ENCODE measurements around the gene ZC3H11A.

The ZC3H11A gene

DNA sequence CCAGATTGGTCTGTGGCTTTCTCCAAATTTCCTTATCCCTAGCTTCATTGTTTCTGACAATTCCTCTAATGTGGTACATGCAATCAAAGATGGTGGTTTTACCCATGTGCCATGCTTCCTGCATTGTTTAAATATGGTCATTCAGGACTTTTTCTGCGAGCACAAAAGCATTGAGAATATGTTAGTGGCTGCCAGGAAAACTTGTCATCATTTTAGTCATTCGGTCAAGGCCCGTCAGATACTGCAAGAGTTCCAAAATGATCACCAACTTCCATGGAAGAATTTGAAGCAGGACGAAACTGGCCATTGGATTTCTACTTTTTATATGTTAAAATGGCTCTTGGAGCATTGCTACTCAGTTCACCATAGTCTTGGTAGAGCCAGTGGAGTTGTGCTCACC is 3.7 kb downstream of the ZC3H11A start:
- peaks cover 17 to 21% of the 10 kb centered on the region in 2 donors for H3K4me1 ChIP-seq (ENCODE audit: control insufficient read depth in 2 of 2, insufficient read depth in 2 of 2, low read length in 2 of 2)
- H3K27ac ChIP-seq (ENCODE audit: low read depth in 2 of 2, low read length in 2 of 2): no peak overlapping the region
- H3K4me3 ChIP-seq (ENCODE audit: low read length in 2 of 2): no peak overlapping the region
- no peaks in the 10 kb centered on the region for H3K27me3 ChIP-seq (ENCODE audit: control insufficient read depth in 2 of 2, insufficient read depth in 2 of 2, low read length in 2 of 2)
- H3K36me3 ChIP-seq (ENCODE audit: control insufficient read depth in 2 of 2, insufficient read depth in 2 of 2, low read length in 2 of 2): peaks cover 7 to 24% of the 10 kb centered on the region in 2 donors
- no peaks in the 10 kb centered on the region for H3K9me3 ChIP-seq (ENCODE audit: control insufficient read depth in 2 of 2, low read length in 2 of 2)
- no peak overlapping the region for H3K9ac ChIP-seq (ENCODE audit: low read depth in 1 of 2, low read length in 2 of 2)

DNA sequence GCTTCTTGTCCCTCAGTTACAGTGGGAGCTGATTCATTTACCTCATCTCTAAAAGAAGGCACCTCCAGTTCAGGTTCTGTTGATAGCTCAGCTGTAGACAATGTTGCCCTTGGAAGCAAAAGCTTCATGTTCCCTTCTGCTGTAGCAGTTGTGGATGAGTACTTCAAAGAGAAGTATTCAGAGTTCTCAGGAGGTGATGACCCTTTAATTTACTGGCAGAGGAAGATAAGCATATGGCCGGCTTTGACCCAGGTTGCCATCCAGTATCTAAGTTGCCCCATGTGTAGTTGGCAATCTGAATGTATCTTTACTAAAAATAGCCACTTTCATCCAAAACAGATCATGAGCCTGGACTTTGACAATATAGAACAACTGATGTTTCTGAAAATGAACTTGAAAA is 4.5 kb downstream of the ZC3H11A start:
- H3K27ac ChIP-seq (ENCODE audit: low read depth in 2 of 2, low read length in 2 of 2): no peak overlapping the region

DNA sequence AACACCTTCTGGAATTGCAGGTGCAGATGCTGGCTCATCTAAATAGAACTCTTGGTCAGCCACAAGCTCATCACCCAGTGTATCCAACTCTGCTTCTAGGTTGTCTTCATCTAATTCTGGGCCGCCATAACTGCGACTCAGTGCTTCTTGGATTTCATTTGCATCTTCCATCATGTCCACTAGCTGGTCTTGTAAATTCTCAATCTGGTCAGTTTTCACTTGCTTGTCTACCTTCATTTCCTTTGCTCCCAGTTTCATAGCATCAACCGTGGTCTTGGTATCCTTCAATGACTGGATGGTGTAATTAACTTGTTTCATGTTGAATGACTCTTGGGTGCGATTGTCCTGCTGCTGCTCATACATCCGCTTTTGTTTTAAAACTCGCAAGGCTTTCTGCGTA is 10.3 kb downstream of the ZC3H11A start:
- H3K27ac ChIP-seq (ENCODE audit: low read depth in 2 of 2, low read length in 2 of 2): no peak overlapping the region
- H3K9me3 ChIP-seq (ENCODE audit: control insufficient read depth in 2 of 2, low read length in 2 of 2): no peaks in the 10 kb centered on the region
- H3K4me1 ChIP-seq (ENCODE audit: control insufficient read depth in 2 of 2, insufficient read depth in 2 of 2, low read length in 2 of 2): no peaks in the 10 kb centered on the region
- H3K4me3 ChIP-seq (ENCODE audit: low read length in 2 of 2): no peak overlapping the region
- H3K9ac ChIP-seq (ENCODE audit: low read depth in 1 of 2, low read length in 2 of 2): no peak overlapping the region
- H3K36me3 ChIP-seq (ENCODE audit: control insufficient read depth in 2 of 2, insufficient read depth in 2 of 2, low read length in 2 of 2): peaks cover 12 to 25% of the 10 kb centered on the region in 2 donors
- H3K27me3 ChIP-seq (ENCODE audit: control insufficient read depth in 2 of 2, insufficient read depth in 2 of 2, low read length in 2 of 2): no peaks in the 10 kb centered on the region

More for the DNA sequence above, 4.5 kb downstream of the ZC3H11A start:
- peaks cover 15 to 19% of the 10 kb centered on the region in 2 donors for H3K4me1 ChIP-seq (ENCODE audit: control insufficient read depth in 2 of 2, insufficient read depth in 2 of 2, low read length in 2 of 2)
- H3K27me3 ChIP-seq (ENCODE audit: control insufficient read depth in 2 of 2, insufficient read depth in 2 of 2, low read length in 2 of 2): no peaks in the 10 kb centered on the region
- H3K36me3 ChIP-seq (ENCODE audit: control insufficient read depth in 2 of 2, insufficient read depth in 2 of 2, low read length in 2 of 2): peaks cover 7 to 24% of the 10 kb centered on the region in 2 donors
- H3K9me3 ChIP-seq (ENCODE audit: control insufficient read depth in 2 of 2, low read length in 2 of 2): no peaks in the 10 kb centered on the region
- no peak overlapping the region for H3K4me3 ChIP-seq (ENCODE audit: low read length in 2 of 2)
- H3K9ac ChIP-seq (ENCODE audit: low read depth in 1 of 2, low read length in 2 of 2): no peak overlapping the region

DNA sequence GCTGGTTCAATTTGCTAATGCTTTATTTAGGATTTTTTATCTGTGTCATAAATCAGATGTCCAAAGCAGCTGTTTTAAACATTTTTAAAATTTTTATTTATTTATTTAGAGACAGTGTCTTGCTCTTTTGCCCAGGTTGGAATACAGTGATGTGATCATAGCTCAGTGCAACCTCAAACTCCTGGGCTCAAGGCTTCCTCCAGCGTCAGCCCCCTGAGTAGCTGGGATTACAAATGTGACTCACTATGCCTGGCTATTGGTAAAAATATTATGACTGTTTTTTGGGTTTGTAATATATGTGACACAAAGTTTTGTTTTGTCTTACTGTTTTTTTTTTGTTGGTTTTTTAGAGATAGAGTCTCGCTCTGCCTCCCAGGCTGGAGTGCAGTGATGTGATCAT is 11.8 kb downstream of the ZC3H11A start:
- no peaks in the 10 kb centered on the region for H3K27me3 ChIP-seq (ENCODE audit: control insufficient read depth in 2 of 2, insufficient read depth in 2 of 2, low read length in 2 of 2)

DNA sequence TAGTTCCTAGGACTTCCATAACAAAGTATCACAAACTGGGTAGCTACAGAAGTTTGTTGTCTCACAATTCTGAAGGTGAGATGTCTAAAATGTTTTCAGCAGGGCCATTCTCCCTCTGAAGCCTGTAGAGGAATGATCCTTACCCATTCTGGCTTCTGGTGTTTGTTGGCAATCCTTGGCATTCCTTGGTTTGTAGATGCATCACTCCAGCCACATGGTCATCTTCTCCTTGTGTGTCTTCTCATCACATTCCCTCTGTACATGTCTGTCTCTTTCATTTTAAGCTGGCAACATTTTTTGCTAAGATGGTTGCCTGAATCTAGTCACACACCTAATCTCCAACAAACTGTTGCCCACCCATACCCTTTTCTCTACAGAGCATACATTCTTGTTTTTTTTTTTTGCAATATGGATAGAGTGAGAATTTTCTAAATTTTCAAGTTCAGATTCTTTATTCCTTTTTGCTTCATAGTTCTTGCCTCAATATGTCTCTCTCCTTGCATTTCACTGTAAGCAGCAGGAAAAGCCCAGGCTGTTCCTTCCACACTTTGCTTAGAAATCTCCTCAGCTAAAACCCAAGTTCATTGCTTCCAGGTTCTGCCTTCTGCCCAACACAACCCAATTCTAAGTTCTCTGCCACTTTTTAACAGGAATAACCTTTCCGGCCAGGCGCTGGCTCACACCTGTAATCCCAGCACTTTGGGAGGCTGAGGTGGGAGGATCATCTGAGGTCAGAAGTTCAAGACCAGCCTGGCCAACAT is 18.3 kb downstream of the ZC3H11A start:
- Histone ChIP-seq H3K4me1 (ENCODE audit: control insufficient read depth in 2 of 2, insufficient read depth in 2 of 2, low read length in 2 of 2) (no peaks in the 10 kb centered on the region), H3K9ac (ENCODE audit: low read depth in 1 of 2, low read length in 2 of 2) (no peak overlapping the region), H3K27ac (ENCODE audit: low read depth in 2 of 2, low read length in 2 of 2) (no peak overlapping the region), H3K4me3 (ENCODE audit: low read length in 2 of 2) (no peak overlapping the region), H3K9me3 (ENCODE audit: control insufficient read depth in 2 of 2, low read length in 2 of 2) (no peaks in the 10 kb centered on the region), H3K36me3 (ENCODE audit: control insufficient read depth in 2 of 2, insufficient read depth in 2 of 2, low read length in 2 of 2) (peaks cover 23 to 34% of the 10 kb centered on the region in 2 donors), H3K27me3 (ENCODE audit: control insufficient read depth in 2 of 2, insufficient read depth in 2 of 2, low read length in 2 of 2) (no peaks in the 10 kb centered on the region)

More for the DNA sequence above, 11.8 kb downstream of the ZC3H11A start:
- Histone ChIP-seq H3K4me1 (ENCODE audit: control insufficient read depth in 2 of 2, insufficient read depth in 2 of 2, low read length in 2 of 2) (no peaks in the 10 kb centered on the region), H3K4me3 (ENCODE audit: low read length in 2 of 2) (no peak overlapping the region), H3K27ac (ENCODE audit: low read depth in 2 of 2, low read length in 2 of 2) (no peak overlapping the region), H3K9me3 (ENCODE audit: control insufficient read depth in 2 of 2, low read length in 2 of 2) (no peaks in the 10 kb centered on the region), H3K9ac (ENCODE audit: low read depth in 1 of 2, low read length in 2 of 2) (no peak overlapping the region), H3K36me3 (ENCODE audit: control insufficient read depth in 2 of 2, insufficient read depth in 2 of 2, low read length in 2 of 2) (peaks cover 14 to 26% of the 10 kb centered on the region in 2 donors)

DNA sequence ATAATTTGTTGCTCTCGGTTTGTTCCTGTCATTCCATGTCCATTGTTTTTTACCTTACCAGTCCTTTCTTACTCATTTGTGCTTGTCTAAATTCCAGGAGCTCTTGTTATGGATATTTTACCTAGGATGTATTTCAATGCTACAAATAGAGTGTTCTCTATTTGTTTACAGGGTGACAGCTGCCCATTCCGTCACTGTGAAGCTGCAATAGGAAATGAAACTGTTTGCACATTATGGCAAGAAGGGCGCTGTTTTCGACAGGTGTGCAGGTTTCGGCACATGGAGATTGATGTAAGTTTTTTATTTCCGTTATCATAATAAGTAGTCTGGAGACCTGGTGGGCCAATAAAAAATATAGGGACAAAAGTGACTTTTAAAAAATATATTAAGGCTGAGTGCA is 23.0 kb downstream of the ZC3H11A start:
- Histone ChIP-seq H3K36me3 (ENCODE audit: control insufficient read depth in 2 of 2, insufficient read depth in 2 of 2, low read length in 2 of 2) (peaks cover 50 to 68% of the 10 kb centered on the region in 2 donors), H3K9me3 (ENCODE audit: control insufficient read depth in 2 of 2, low read length in 2 of 2) (no peaks in the 10 kb centered on the region), H3K4me3 (ENCODE audit: low read length in 2 of 2) (no peak overlapping the region), H3K27me3 (ENCODE audit: control insufficient read depth in 2 of 2, insufficient read depth in 2 of 2, low read length in 2 of 2) (no peaks in the 10 kb centered on the region), H3K4me1 (ENCODE audit: control insufficient read depth in 2 of 2, insufficient read depth in 2 of 2, low read length in 2 of 2) (no peaks in the 10 kb centered on the region), H3K9ac (ENCODE audit: low read depth in 1 of 2, low read length in 2 of 2) (no peak overlapping the region), H3K27ac (ENCODE audit: low read depth in 2 of 2, low read length in 2 of 2) (no peak overlapping the region)

DNA sequence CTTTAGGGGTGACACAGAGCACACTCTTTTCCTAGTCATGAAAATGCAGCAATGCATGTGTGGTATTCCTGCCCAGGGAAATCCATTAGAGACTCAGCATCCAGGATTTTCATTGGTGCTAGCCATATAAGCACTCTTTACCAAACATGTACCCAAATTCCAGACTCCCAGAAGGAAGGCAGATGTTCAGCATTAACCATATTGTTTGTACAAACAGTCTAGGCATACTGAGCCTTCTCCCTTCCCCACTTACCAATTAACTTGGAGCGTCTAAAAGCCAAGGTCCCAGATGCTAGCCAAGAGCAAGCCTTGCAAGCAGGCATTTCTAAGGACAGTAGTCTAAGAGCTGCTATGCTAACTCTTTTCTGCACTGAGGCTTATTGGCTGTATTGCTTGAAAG is 27.9 kb downstream of the ZC3H11A start:
- H3K4me1 ChIP-seq (ENCODE audit: control insufficient read depth in 2 of 2, insufficient read depth in 2 of 2, low read length in 2 of 2): no peaks in the 10 kb centered on the region
- no peak overlapping the region for H3K9ac ChIP-seq (ENCODE audit: low read depth in 1 of 2, low read length in 2 of 2)
- no peak overlapping the region for H3K27ac ChIP-seq (ENCODE audit: low read depth in 2 of 2, low read length in 2 of 2)
- no peaks in the 10 kb centered on the region for H3K27me3 ChIP-seq (ENCODE audit: control insufficient read depth in 2 of 2, insufficient read depth in 2 of 2, low read length in 2 of 2)
- H3K9me3 ChIP-seq (ENCODE audit: control insufficient read depth in 2 of 2, low read length in 2 of 2): no peaks in the 10 kb centered on the region
- H3K4me3 ChIP-seq (ENCODE audit: low read length in 2 of 2): no peak overlapping the region
- peaks cover 54 to 63% of the 10 kb centered on the region in 2 donors for H3K36me3 ChIP-seq (ENCODE audit: control insufficient read depth in 2 of 2, insufficient read depth in 2 of 2, low read length in 2 of 2)

DNA sequence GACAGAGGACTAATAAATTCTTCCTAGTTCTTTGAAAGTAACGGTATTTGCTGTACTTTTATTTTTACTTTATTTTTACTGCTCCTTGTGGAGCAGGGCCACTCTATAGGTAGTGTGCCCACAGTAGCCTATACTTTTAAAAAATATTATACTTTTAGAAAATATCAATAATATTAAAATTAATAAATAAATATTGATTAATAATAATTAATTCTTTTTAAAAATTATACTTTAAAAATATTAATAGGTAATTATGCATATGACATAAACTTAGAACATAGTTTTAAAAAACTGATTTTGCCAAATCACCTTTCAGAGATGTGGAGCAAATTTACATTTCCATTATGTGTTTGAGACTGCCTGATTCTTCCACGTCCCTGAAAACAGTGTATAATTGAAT is 30.8 kb downstream of the ZC3H11A start:
- Histone ChIP-seq H3K4me1 (ENCODE audit: control insufficient read depth in 2 of 2, insufficient read depth in 2 of 2, low read length in 2 of 2) (no peaks in the 10 kb centered on the region), H3K9me3 (ENCODE audit: control insufficient read depth in 2 of 2, low read length in 2 of 2) (no peaks in the 10 kb centered on the region), H3K36me3 (ENCODE audit: control insufficient read depth in 2 of 2, insufficient read depth in 2 of 2, low read length in 2 of 2) (peaks cover 62% of the 10 kb centered on the region in 2 donors), H3K27ac (ENCODE audit: low read depth in 2 of 2, low read length in 2 of 2) (no peak overlapping the region), H3K27me3 (ENCODE audit: control insufficient read depth in 2 of 2, insufficient read depth in 2 of 2, low read length in 2 of 2) (no peaks in the 10 kb centered on the region), H3K4me3 (ENCODE audit: low read length in 2 of 2) (no peak overlapping the region), H3K9ac (ENCODE audit: low read depth in 1 of 2, low read length in 2 of 2) (no peak overlapping the region)

DNA sequence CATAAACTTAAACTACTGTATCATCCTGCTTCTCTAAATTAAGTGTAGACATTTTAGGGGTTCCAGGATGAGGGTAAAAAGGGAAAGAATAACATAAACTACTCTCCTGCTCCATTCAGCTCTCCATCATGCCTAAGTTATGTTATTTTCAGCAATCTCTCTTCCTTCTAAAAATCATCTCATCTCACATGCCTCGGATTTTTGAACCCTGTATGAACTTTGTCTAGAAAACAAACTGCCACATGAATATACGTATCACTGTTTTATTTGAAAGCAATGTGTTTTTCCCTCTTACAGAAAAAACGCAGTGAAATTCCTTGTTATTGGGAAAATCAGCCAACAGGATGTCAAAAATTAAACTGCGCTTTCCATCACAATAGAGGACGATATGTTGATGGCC is 32.6 kb downstream of the ZC3H11A start:
- Histone ChIP-seq H3K27me3 (ENCODE audit: control insufficient read depth in 2 of 2, insufficient read depth in 2 of 2, low read length in 2 of 2) (no peaks in the 10 kb centered on the region), H3K27ac (ENCODE audit: low read depth in 2 of 2, low read length in 2 of 2) (no peak overlapping the region), H3K36me3 (ENCODE audit: control insufficient read depth in 2 of 2, insufficient read depth in 2 of 2, low read length in 2 of 2) (peaks cover 54 to 60% of the 10 kb centered on the region in 2 donors), H3K9me3 (ENCODE audit: control insufficient read depth in 2 of 2, low read length in 2 of 2) (no peaks in the 10 kb centered on the region), H3K9ac (ENCODE audit: low read depth in 1 of 2, low read length in 2 of 2) (no peak overlapping the region), H3K4me3 (ENCODE audit: low read length in 2 of 2) (no peak overlapping the region), H3K4me1 (ENCODE audit: control insufficient read depth in 2 of 2, insufficient read depth in 2 of 2, low read length in 2 of 2) (no peaks in the 10 kb centered on the region)

DNA sequence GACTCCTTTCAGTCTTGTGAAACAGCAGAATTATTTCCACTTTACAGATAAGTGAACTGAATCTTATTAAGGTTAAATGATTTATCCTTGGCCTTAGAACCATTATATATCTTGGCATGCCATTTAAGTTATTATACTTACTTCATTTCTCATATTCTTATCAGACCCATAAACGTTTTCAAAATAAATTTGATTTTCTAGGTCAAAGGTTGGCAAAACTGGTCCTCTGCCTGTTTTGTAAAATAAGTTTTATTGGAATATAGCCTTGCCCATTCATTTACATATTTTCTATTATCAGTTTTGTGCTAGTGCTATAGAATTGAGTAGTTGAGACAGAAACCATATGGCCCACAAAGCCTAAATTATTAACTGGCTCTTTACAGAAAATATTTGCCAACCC is 33.1 kb downstream of the ZC3H11A start:
- H3K4me3 ChIP-seq (ENCODE audit: low read length in 2 of 2): no peak overlapping the region
- no peaks in the 10 kb centered on the region for H3K4me1 ChIP-seq (ENCODE audit: control insufficient read depth in 2 of 2, insufficient read depth in 2 of 2, low read length in 2 of 2)
- H3K27me3 ChIP-seq (ENCODE audit: control insufficient read depth in 2 of 2, insufficient read depth in 2 of 2, low read length in 2 of 2): no peaks in the 10 kb centered on the region
- no peak overlapping the region for H3K9ac ChIP-seq (ENCODE audit: low read depth in 1 of 2, low read length in 2 of 2)
- no peaks in the 10 kb centered on the region for H3K9me3 ChIP-seq (ENCODE audit: control insufficient read depth in 2 of 2, low read length in 2 of 2)
- H3K36me3 ChIP-seq (ENCODE audit: control insufficient read depth in 2 of 2, insufficient read depth in 2 of 2, low read length in 2 of 2): peaks cover 50 to 56% of the 10 kb centered on the region in 2 donors
- H3K27ac ChIP-seq (ENCODE audit: low read depth in 2 of 2, low read length in 2 of 2): no peak overlapping the region
